Thymus (tissue), 11 donors: ENCODE data around the gene CADPS2. TPM values are rescaled to one million over a fixed set of nuclear protein-coding genes. Genes with fewer than 3 reads are reported as not detected.

ENCODE experiments used
- DNase-seq, 9 donors: peaks; one replicate each; pipeline ENCODE4 v3.0.0-alpha.2; 2013; ENCODE audit warnings: low spot score in 9 of 9, low read depth in 6 of 9, missing footprints in 1 of 9
- H3K27ac ChIP-seq, 2 donors: one replicate each; pipeline ENCODE4 v1.5.1; 2013; ENCODE audit warnings: control low read depth in 1 of 2, low read depth in 1 of 2, low read length in 1 of 2, mild to moderate bottlenecking in 1 of 2, moderate library complexity in 1 of 2
- H3K27me3 ChIP-seq, 2 donors: one replicate each; pipeline ENCODE4 v1.5.1; 2013; ENCODE audit warnings: low read length in 1 of 2; ENCODE audit not compliant: control insufficient read depth in 2 of 2, insufficient read depth in 1 of 2
- H3K36me3 ChIP-seq, 2 donors: one replicate each; pipeline ENCODE4 v1.5.1; 2013; ENCODE audit warnings: low read length in 1 of 2, mild to moderate bottlenecking in 1 of 2, moderate library complexity in 1 of 2; ENCODE audit not compliant: control insufficient read depth in 2 of 2, insufficient read depth in 2 of 2
- H3K4me1 ChIP-seq, 2 donors: one replicate each; pipeline ENCODE4 v1.5.1; 2013; ENCODE audit warnings: low read length in 2 of 2; ENCODE audit not compliant: control insufficient read depth in 2 of 2, insufficient read depth in 2 of 2
- H3K4me3 ChIP-seq, 2 donors: one replicate each; pipeline ENCODE4 v1.5.1; 2013; ENCODE audit warnings: low read length in 2 of 2, control low read depth in 1 of 2, mild to moderate bottlenecking in 1 of 2
- H3K9me3 ChIP-seq, 2 donors: one replicate each; pipeline ENCODE4 v1.5.1; 2013; ENCODE audit warnings: low read length in 1 of 2, mild to moderate bottlenecking in 1 of 2; ENCODE audit not compliant: control insufficient read depth in 2 of 2, insufficient read depth in 1 of 2
- WGBS: extraction: QIAGEN DNeasy Blood & Tissue Kit; methylation state at CpG from one replicate; pipeline ENCODE4 v1.1.7; 2013; 5-methylcytosine and 5-hydroxymethylcytosine counted together
- polyA plus RNA-seq: library from polyadenylated mRNA; stranded (reverse); fragments of 200-250 nt; gene quantifications from one replicate; pipeline ENCODE4 v1.2.3, GENCODE V29; 2013
- total RNA-seq: library from RNA; stranded (reverse); fragments of 120-200 nt; gene quantifications from one replicate; pipeline ENCODE4 v1.2.4, GENCODE V29; 2013
- donor health status: healthy.

The CADPS2 gene
- total and polyA plus RNA-seq, 2 donors = 7.4 to 9.5 TPM

DNA sequence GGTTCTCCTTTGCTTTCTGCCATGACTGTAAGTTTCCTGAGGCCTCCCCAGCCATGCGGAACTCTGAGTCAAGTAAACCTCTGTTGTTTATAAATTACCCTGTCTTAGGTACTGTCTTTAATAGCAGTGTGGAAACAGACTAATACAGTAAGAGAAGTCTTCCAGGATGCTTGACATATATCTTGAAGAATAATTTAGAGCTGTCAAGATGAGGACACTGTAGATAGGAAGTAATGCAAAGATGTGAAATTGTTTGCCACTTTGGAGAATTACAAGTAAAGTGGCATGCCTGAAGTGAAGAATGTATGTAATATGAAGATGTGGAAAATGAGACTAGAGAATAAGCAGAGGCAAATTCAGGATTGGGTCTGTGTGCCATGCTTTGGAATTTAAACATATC, 2.9 kb upstream of the CADPS2 start:
- Histone ChIP-seq H3K9me3 (no peaks in the 10 kb centered on the region), H3K4me1 (peaks cover 0 to 2% of the 10 kb centered on the region in 2 donors), H3K27ac (no peak overlapping the region), H3K4me3 (no peak overlapping the region), H3K27me3 (peaks cover 29 to 44% of the 10 kb centered on the region in 2 donors), H3K36me3 (no peaks in the 10 kb centered on the region)
- DNase-seq = no peak
- WGBS = 94% methylated on average over 1 of the region's 1 CpG

- Histone ChIP-seq H3K27ac (no peak overlapping the region), H3K4me1 (peaks cover 0 to 2% of the 10 kb centered on the region in 2 donors), H3K9me3 (no peaks in the 10 kb centered on the region), H3K27me3 (peaks cover 29 to 45% of the 10 kb centered on the region in 2 donors), H3K36me3 (no peaks in the 10 kb centered on the region), H3K4me3 (no peak overlapping the region)
- DNase-seq = no peak
Observed at GRCh38 chr7:122887848-122888247, 1.6 kb upstream of the CADPS2 start.

GRCh38 chr7:122887198-122887597, 938 bp upstream of the CADPS2 start:
- Histone ChIP-seq H3K27ac (no peak overlapping the region), H3K4me3 (peak overlapping the region; percentile 23 to 42), H3K27me3 (peaks cover 29 to 45% of the 10 kb centered on the region in 2 donors), H3K36me3 (no peaks in the 10 kb centered on the region), H3K9me3 (no peaks in the 10 kb centered on the region), H3K4me1 (peaks cover 0 to 2% of the 10 kb centered on the region in 2 donors)
- no peak for DNase-seq
- WGBS = 4% methylated on average over 12 of the region's 12 CpGs

DNA sequence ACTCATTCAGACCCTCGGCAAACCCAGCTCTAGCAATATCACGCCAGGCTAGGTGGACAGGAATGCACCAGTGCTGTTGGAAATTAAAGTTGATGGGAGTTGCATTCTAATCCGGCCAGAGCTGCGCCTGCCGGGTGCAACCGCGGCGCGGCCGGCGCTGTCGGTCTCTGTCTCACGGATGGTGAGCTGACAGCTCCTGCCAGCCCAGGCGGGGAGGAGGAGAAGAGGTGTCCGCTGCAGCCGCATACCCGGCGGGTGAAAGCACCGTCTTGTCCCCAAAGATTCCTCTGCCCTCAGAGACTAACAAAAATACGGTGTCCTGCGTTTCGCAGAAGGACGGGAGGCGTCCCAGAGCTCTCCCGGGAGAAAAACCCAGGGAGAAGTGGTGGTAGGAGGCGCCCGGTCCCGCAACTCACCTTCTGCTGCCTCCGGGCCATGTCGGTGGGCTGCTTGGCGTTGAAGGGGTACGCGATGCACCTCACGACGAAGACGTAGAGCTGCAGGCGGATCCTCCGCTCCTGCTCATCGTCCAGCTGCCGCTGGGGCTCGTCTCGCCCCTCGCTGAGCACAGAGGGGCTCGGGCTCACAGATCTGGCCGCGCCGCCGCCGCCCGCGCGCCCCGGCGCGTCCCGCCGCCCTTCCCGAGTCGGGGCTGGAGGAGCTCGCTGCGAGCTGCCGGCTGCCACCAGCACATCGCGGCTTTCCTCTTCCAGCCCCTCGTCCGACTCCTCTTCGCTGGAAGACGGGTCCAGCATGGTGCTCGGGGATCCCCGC, 490 bp downstream of the CADPS2 start:
- peak overlapping the region; percentile 17 to 83 for H3K27ac ChIP-seq

DNA sequence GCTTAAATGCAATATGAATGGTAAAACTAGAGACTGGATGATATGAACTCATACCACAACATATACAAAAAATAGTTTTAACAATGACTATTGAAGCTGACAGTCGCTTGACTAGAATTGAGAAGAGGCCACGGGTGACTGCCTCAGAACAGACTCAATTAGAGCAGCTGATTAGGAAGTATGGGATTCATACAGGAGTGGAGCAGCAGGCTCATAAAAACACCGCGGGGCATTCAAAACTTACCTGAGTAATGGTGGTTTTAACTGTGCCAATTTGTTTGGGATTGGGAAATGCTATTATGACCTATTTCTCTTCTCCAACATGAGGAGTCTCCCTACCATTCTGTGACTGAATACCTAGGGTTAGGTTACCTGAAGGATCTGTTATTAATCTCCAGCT, 2.1 kb downstream of the CADPS2 start:
- no peak overlapping the region for H3K4me3 ChIP-seq

More for the DNA sequence above, 490 bp downstream of the CADPS2 start:
- Histone ChIP-seq H3K4me3 (peak overlapping the region; percentile 33 to 42), H3K36me3 (no peaks in the 10 kb centered on the region), H3K9me3 (no peaks in the 10 kb centered on the region), H3K27me3 (peaks cover 29 to 45% of the 10 kb centered on the region in 2 donors), H3K4me1 (peaks cover 0 to 2% of the 10 kb centered on the region in 2 donors)
- 3% methylated on average over 70 of the region's 70 CpGs for WGBS
- no peak for DNase-seq

GRCh38 chr7:122883049-122883680, 3.1 kb downstream of the CADPS2 start:
- Histone ChIP-seq H3K27me3 (peaks cover 29 to 42% of the 10 kb centered on the region in 2 donors), H3K4me1 (peaks cover 0 to 2% of the 10 kb centered on the region in 2 donors), H3K4me3 (no peak overlapping the region), H3K9me3 (no peaks in the 10 kb centered on the region), H3K36me3 (no peaks in the 10 kb centered on the region), H3K27ac (no peak overlapping the region)
- DNase-seq = no peak
- WGBS = 84% methylated on average over 3 of the region's 3 CpGs

More for the DNA sequence above, 2.1 kb downstream of the CADPS2 start:
- no peaks in the 10 kb centered on the region for H3K36me3 ChIP-seq
- no peaks in the 10 kb centered on the region for H3K9me3 ChIP-seq
- no peak for DNase-seq
- peaks cover 0 to 2% of the 10 kb centered on the region in 2 donors for H3K4me1 ChIP-seq
- no peak overlapping the region for H3K27ac ChIP-seq
- peaks cover 29 to 45% of the 10 kb centered on the region in 2 donors for H3K27me3 ChIP-seq
- WGBS = 87% methylated on average over 4 of the region's 4 CpGs

DNA sequence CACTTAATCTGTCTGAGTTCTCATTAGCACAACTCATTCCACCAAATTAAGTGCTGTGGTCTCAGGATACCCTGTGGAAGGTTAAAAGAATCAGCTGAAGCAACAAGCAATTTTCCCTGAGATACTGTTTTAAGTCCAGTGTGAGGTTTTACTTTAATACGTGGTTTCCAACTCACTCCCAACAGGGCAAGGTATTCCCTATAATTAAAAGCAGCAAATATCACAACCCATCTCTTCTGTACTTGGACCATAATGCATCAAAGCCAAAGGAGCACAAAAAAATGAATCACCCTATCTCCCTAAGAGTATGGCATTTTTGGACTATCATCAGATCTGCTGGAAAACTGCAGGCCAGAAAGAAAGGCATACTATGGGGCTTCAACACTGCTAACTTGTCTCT, 4.9 kb downstream of the CADPS2 start:
- DNase-seq = no peak
- no peak overlapping the region for H3K27ac ChIP-seq
- H3K36me3 ChIP-seq = no peaks in the 10 kb centered on the region
- 90% methylated on average over 1 of the region's 1 CpG for WGBS
- peaks cover 14 to 23% of the 10 kb centered on the region in 2 donors for H3K27me3 ChIP-seq
- H3K9me3 ChIP-seq = no peaks in the 10 kb centered on the region
- no peaks in the 10 kb centered on the region for H3K4me1 ChIP-seq
- H3K4me3 ChIP-seq = no peak overlapping the region

DNA sequence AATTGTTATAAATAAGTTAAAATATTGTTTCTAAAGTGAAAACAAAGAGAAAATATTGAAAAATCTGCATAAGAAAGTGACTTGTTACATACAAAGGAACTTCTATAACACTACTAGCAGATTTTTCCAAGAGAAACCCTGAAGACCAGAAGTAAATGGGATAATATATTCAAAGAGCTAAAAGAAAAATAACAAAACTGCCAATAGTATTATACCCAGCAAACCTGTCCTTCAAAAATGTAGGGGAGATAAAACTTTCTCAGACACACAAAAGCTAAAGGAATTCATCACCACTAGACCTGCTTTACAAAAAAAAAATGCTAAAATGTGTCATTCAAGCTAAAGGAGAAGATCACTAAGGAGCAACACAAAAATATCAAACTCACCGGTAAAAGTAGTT, 17.0 kb downstream of the CADPS2 start:
- no peaks in the 10 kb centered on the region for H3K9me3 ChIP-seq

GRCh38 chr7:122867471-122867980, 18.7 kb downstream of the CADPS2 start:
- Histone ChIP-seq H3K4me1 (no peaks in the 10 kb centered on the region), H3K36me3 (no peaks in the 10 kb centered on the region), H3K9me3 (no peaks in the 10 kb centered on the region), H3K27ac (no peak overlapping the region), H3K4me3 (no peak overlapping the region), H3K27me3 (no peaks in the 10 kb centered on the region)
- no peak for DNase-seq

More for the DNA sequence above, 17.0 kb downstream of the CADPS2 start:
- Histone ChIP-seq H3K36me3 (no peaks in the 10 kb centered on the region), H3K4me3 (no peak overlapping the region), H3K4me1 (no peaks in the 10 kb centered on the region), H3K27me3 (no peaks in the 10 kb centered on the region), H3K27ac (no peak overlapping the region)
- 52% methylated on average over 1 of the region's 1 CpG for WGBS
- no peak for DNase-seq
